Activated effector memory CD4-positive, alpha-beta T cell treated with anti-CD3 and anti-CD28 coated beads, Interleukin-2, amount 50 U/mL, for 16 hours (primary cell): ENCODE results near the gene CACNA1S.

Source experiments
- DNase-seq: peaks from one replicate; pipeline ENCODE4 v3.0.0-alpha.2; 2020

Gene CACNA1S

GRCh38 chr1:201112173-201112731 lies at the start of gene CACNA1S:
CACNA1S (minus strand) TSS chr1:201112426; CDS start chr1:201112339, 87 bp downstream.
- DNase-seq, result no peak

- DNase-seq, result peak; percentile 12
Observed at GRCh38 chr1:201157949-201158348, 45.7 kb upstream of the CACNA1S start.

- DNase-seq, result no peak
Observed at GRCh38 chr1:201156819-201157218, 44.6 kb upstream of the CACNA1S start.

GRCh38 chr1:201156346-201156745 lies 44.1 kb upstream of the CACNA1S start:
- DNase-seq, result peak; percentile 41

- DNase-seq, result peak; percentile 50
Observed at GRCh38 chr1:201155354-201155753, 43.1 kb upstream of the CACNA1S start.

GRCh38 chr1:201154389-201155165 lies 42.4 kb upstream of the CACNA1S start, which contains the start of gene TMEM9:
TMEM9 (minus strand) TSS chr1:201154474; CDS start chr1:201153923, 551 bp downstream.
- peak; percentile 99 for DNase-seq

GRCh38 chr1:201153474-201154388 lies 41.5 kb upstream of the CACNA1S start:
- DNase-seq, result no peak

GRCh38 chr1:201149400-201149799 lies 37.2 kb upstream of the CACNA1S start:
- DNase-seq, result peak; percentile 39

GRCh38 chr1:201147396-201148015 lies 35.3 kb upstream of the CACNA1S start:
- peak; percentile 31 for DNase-seq

GRCh38 chr1:201146626-201147390 lies 34.6 kb upstream of the CACNA1S start:
- DNase-seq, result peak; percentile 39

- DNase-seq, result peak; percentile 24
Observed at GRCh38 chr1:201145816-201146215, 33.6 kb upstream of the CACNA1S start.

- DNase-seq, result peak; percentile 44
Observed at GRCh38 chr1:201145132-201145531, 32.9 kb upstream of the CACNA1S start.

- peak; percentile 31 for DNase-seq
Observed at GRCh38 chr1:201144701-201145100, 32.5 kb upstream of the CACNA1S start.

- DNase-seq, result peak; percentile 10
Observed at GRCh38 chr1:201143726-201144635, 31.8 kb upstream of the CACNA1S start.

GRCh38 chr1:201142849-201143725 lies 30.9 kb upstream of the CACNA1S start:
- DNase-seq, result peak; percentile 45

GRCh38 chr1:201142011-201142848 lies 30.0 kb upstream of the CACNA1S start:
- DNase-seq, result no peak

- DNase-seq, result no peak
Observed at GRCh38 chr1:201141418-201141817, 29.2 kb upstream of the CACNA1S start.

GRCh38 chr1:201140941-201141260 lies 28.7 kb upstream of the CACNA1S start:
- DNase-seq, result no peak
